ENCODE data around the gene FOSL1.

GRCh38 chr11:65852508-65853245, 47.5 kb downstream of the FOSL1 start:
- no peak for TF ChIP-seq POLR2A (IDR thresholded peaks at IDR 0.05; ENCODE audit: extremely low read depth, insufficient read length)
- TF ChIP-seq, protein P1, sequence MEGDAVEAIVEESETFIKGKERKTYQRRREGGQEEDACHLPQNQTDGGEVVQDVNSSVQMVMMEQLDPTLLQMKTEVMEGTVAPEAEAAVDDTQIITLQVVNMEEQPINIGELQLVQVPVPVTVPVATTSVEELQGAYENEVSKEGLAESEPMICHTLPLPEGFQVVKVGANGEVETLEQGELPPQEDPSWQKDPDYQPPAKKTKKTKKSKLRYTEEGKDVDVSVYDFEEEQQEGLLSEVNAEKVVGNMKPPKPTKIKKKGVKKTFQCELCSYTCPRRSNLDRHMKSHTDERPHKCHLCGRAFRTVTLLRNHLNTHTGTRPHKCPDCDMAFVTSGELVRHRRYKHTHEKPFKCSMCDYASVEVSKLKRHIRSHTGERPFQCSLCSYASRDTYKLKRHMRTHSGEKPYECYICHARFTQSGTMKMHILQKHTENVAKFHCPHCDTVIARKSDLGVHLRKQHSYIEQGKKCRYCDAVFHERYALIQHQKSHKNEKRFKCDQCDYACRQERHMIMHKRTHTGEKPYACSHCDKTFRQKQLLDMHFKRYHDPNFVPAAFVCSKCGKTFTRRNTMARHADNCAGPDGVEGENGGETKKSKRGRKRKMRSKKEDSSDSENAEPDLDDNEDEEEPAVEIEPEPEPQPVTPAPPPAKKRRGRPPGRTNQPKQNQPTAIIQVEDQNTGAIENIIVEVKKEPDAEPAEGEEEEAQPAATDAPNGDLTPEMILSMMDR (IDR thresholded peaks at IDR 0.05; ENCODE audit: low read depth, low read length) = no peak
- TF ChIP-seq MYC (IDR thresholded peaks at IDR 0.05; ENCODE audit: low read depth, low read length) = no peak
